ENCODE results near the gene MIGA1. TPM values are rescaled to one million over a fixed set of nuclear protein-coding genes. Genes with fewer than 3 reads are reported as not detected.

Gene MIGA1
- total and polyA plus RNA-seq, 9 of the 15 experiments (the other 6 are each of a cell fraction or from before 2014, with no cell fraction given) = 1.6 to 5.1 (median 2.9) TPM

DNA sequence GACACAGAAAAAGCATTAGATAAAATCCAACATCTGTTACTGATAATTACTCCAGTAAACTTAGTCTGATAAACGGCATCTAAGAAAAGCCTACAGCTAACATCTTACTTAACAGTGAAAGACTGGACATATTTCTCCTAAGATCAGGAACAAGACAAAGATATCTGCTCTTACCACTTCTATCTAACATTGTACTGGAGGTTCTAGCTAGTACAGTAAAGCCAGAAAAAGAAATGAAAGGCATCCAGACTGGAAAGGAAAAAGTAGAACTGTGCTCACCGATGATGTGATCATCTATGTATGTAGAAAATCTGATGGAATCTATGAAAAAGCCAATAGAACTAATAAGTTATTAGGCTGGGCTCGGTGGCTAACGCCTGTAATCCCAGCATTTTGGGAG lies 130.7 kb downstream of the MIGA1 start:
- H3K36me3 ChIP-seq (ENCODE audit: control insufficient read depth, insufficient read depth, low read length) = no peaks in the 10 kb centered on the region
- no peak overlapping the region for H2AFZ ChIP-seq (ENCODE audit: low read depth, low read length)
- DNase-seq (ENCODE audit: extremely low read depth in 1 of 4, low spot score in 3 of 4) (no peak), ATAC-seq (no peak), FAIRE-seq (no peak)
- no peak overlapping the region for H3K9ac ChIP-seq (ENCODE audit: insufficient read depth in 1 of 2, low read depth in 2 of 2, low read length in 2 of 2)
- TF ChIP-seq HDGF (IDR thresholded peaks at IDR 0.05) (no peak), ZNF217 (CRISPR knock-in tag; IDR thresholded peaks at IDR 0.05) (no peak), PKNOX1 (IDR thresholded peaks at IDR 0.05) (no peak), FOXJ3 (CRISPR knock-in tag; IDR thresholded peaks at IDR 0.05) (no peak), HOXB6 (CRISPR knock-in tag; IDR thresholded peaks at IDR 0.05; ENCODE audit: borderline replicate concordance) (no peak), ZNF551 (CRISPR knock-in tag; IDR thresholded peaks at IDR 0.05) (no peak), CREB5 (CRISPR knock-in tag; IDR thresholded peaks at IDR 0.05) (no peak), ZFX (CRISPR knock-in tag; IDR thresholded peaks at IDR 0.05) (no peak)
- TF ChIP-seq, protein P1, sequence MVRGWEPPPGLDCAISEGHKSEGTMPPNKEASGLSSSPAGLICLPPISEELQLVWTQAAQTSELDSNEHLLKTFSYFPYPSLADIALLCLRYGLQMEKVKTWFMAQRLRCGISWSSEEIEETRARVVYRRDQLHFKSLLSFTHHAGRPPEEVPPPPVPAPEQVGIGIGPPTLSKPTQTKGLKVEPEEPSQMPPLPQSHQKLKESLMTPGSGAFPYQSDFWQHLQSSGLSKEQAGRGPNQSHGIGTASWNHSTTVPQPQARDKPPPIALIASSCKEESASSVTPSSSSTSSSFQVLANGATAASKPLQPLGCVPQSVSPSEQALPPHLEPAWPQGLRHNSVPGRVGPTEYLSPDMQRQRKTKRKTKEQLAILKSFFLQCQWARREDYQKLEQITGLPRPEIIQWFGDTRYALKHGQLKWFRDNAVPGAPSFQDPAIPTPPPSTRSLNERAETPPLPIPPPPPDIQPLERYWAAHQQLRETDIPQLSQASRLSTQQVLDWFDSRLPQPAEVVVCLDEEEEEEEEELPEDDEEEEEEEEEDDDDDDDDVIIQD (CRISPR knock-in tag; IDR thresholded peaks at IDR 0.05) = no peak
- H3K9me3 ChIP-seq (replicated peaks; ENCODE audit: control insufficient read depth, insufficient read depth, low read depth, low read length) = no peaks in the 10 kb centered on the region
- H4K20me1 ChIP-seq (replicated peaks; ENCODE audit: control insufficient read depth, insufficient read depth, low read length) = no peaks in the 10 kb centered on the region
- H3K27me3 ChIP-seq (ENCODE audit: control insufficient read depth in 2 of 2, insufficient read depth in 2 of 2, low read length in 2 of 2) = no peaks in the 10 kb centered on the region
- H3K4me2 ChIP-seq (ENCODE audit: insufficient read depth, low read length) = no peak overlapping the region
- BruUV-seq (replicated peaks) = no TSS peak
- intact Hi-C loops (cut with micrococcal nuclease) (no loop called here), in situ Hi-C loops (cut with MboI) (no loop called here)
- no peak overlapping the region for H3K4me3 ChIP-seq
- ChIA-PET CTCF (ENCODE audit: low intra/inter-chr PET ratio) (no interaction called here), POLR2A (interaction anchor here (0.6 kb wide), 1 partner anchor 94 kb away, joined by 3 read pairs; no protein-coding TSS in a partner anchor)
- WGBS (ENCODE audit: insufficient coverage, low coverage, missing lambda C conversion rate) = 32% methylated on average over 4 of the region's 4 CpGs
- H3K27ac ChIP-seq (ENCODE audit: extremely low read depth, low read depth, low read length) = no peak overlapping the region
- H3K4me1 ChIP-seq (replicated peaks in 1 of 2; ENCODE audit: control insufficient read depth in 2 of 2, insufficient read depth in 2 of 2, low read length in 2 of 2) = no peaks in the 10 kb centered on the region
- no peaks in the 10 kb centered on the region for H3K9me1 ChIP-seq (ENCODE audit: control insufficient read depth, insufficient read depth, low read length)
- H3K79me2 ChIP-seq (ENCODE audit: control insufficient read depth, insufficient read depth, low read length) = no peaks in the 10 kb centered on the region

All from K562 (cell line).